Fibroblast of lung (primary cell): ENCODE measurements around the gene AGBL1.

Source experiments
- CTCF ChIP-seq, 2 donors: IDR thresholded peaks in 1 of 2; conservative IDR thresholded peaks in 1 of 2; 1 replicate in 1 of 2; 2 replicates in 1 of 2; pipeline ENCODE4 v1.5.1; 2011 to 2012; ENCODE audit warnings: low read length in 2 of 2, control low read depth in 1 of 2, inconsistent platforms in 1 of 2, low read depth in 1 of 2, mild to moderate bottlenecking in 1 of 2
- EZH2 ChIP-seq: IDR thresholded peaks from 2 replicates; pipeline ENCODE4 v1.5.1; 2012; ENCODE audit warnings: low read length, control low read depth, mild to moderate bottlenecking; ENCODE audit errors: missing control alignments

GRCh38 chr15:86714241-86714640 is 634.6 kb downstream of the AGBL1 start:
- TF ChIP-seq CTCF (conservative IDR thresholded peaks at IDR 0.05 in 1 of 2, IDR thresholded peaks at IDR 0.05 in 1 of 2; ENCODE audit: low read depth in 1 of 2, low read length in 2 of 2) (no peak), EZH2 (no peak)
